ENCODE data around the gene CCL4.

Gene CCL4

DNA sequence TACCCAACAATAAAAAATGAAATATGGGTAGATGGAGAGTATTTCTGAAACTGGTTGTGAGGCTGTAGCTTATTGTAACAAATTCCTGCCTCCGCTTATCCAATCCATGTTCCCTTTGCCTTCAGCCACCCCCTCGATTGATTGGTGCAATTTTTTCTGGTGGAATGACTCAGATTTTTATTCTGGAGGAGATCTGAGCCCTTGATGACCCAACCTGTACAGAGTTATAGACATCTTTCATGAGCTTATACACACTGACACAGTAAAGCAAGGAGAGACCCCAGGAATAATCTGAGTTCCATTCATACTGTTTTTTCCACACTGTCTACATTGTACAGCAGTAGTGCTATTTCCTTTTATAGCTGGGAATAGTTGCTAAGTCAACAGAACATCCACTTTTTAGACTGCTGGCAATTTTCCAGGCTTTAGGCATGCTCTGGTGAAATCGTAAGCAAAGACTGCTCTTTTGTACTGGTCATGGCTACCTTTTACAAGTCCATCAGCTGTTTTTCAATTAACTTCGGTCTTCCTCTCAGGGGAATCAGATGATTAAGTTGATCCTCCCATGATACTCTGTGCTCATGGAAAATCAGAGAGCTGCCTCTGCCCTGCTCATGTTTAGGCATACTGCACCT, 30.1 kb downstream of the CCL4 start:
- Histone ChIP-seq H3K4me3 (ENCODE audit: severe bottlenecking) (no peak overlapping the region), H3K27me3 (ENCODE audit: insufficient read depth, poor library complexity, severe bottlenecking) (peaks cover 15% of the 10 kb centered on the region), H3K9me3 (ENCODE audit: severe bottlenecking) (no peaks in the 10 kb centered on the region), H3K27ac (ENCODE audit: poor library complexity, severe bottlenecking) (no peak overlapping the region), H3K36me3 (ENCODE audit: low read depth) (no peaks in the 10 kb centered on the region), H3K4me1 (ENCODE audit: insufficient read depth, poor library complexity, severe bottlenecking) (no peaks in the 10 kb centered on the region)
- TF ChIP-seq, protein P1, sequence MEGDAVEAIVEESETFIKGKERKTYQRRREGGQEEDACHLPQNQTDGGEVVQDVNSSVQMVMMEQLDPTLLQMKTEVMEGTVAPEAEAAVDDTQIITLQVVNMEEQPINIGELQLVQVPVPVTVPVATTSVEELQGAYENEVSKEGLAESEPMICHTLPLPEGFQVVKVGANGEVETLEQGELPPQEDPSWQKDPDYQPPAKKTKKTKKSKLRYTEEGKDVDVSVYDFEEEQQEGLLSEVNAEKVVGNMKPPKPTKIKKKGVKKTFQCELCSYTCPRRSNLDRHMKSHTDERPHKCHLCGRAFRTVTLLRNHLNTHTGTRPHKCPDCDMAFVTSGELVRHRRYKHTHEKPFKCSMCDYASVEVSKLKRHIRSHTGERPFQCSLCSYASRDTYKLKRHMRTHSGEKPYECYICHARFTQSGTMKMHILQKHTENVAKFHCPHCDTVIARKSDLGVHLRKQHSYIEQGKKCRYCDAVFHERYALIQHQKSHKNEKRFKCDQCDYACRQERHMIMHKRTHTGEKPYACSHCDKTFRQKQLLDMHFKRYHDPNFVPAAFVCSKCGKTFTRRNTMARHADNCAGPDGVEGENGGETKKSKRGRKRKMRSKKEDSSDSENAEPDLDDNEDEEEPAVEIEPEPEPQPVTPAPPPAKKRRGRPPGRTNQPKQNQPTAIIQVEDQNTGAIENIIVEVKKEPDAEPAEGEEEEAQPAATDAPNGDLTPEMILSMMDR (IDR thresholded peaks at IDR 0.05; ENCODE audit: poor library complexity, severe bottlenecking) = no peak
- ATAC-seq (ENCODE audit: low read depth) = no peak
- DNase-seq (ENCODE audit: low spot score) = no peak

DNA sequence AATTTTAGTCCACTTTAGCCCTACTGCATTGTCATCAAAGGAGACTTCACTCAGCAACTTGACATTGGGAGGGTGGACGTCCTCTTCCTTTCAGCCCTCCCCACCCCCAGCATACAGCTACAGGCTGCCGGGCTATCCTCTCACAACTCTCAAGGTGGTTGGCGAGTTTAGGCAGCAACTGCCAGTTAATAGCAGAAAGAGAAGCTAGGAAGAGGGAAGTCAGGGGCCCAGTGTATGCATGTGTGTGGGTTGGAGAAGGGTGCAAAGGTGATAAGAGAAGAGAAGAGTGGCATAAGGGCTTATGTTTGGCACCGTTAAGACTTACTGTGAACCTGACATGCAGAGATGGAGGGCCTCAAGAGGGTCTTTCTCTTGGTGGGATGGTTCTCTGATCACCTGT, 31.8 kb downstream of the CCL4 start:
- H3K27ac ChIP-seq (ENCODE audit: poor library complexity, severe bottlenecking) = no peak overlapping the region
- H3K9me3 ChIP-seq (ENCODE audit: severe bottlenecking) = no peaks in the 10 kb centered on the region
- no peaks in the 10 kb centered on the region for H3K36me3 ChIP-seq (ENCODE audit: low read depth)
- peaks cover 9% of the 10 kb centered on the region for H3K27me3 ChIP-seq (ENCODE audit: insufficient read depth, poor library complexity, severe bottlenecking)
- TF ChIP-seq, protein P1 (IDR thresholded peaks at IDR 0.05; ENCODE audit: poor library complexity, severe bottlenecking) = no peak
- ATAC-seq (ENCODE audit: low read depth) (no peak), DNase-seq (ENCODE audit: low spot score) (no peak)
- no peak overlapping the region for H3K4me3 ChIP-seq (ENCODE audit: severe bottlenecking)
- H3K4me1 ChIP-seq (ENCODE audit: insufficient read depth, poor library complexity, severe bottlenecking) = no peaks in the 10 kb centered on the region

DNA sequence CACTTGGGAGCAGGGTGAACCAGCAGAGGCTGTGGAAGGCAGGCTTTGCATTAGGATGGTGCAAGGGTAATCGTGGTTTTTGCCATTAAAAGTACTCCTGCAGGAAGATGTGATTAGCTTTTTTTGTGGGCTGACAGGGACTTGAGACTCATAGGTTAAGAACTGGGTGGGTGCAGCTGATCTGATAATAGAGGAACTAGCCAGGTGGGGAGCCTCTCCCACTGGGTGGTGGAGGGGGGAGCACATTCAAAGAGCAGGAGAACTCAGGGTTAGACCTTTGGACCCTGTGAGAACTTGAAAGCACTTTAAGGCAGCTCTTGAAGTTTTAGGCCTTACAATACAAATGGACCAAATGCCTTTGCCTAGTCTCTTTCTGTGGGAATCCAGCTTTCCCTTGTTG, 32.4 kb downstream of the CCL4 start:
- H3K27me3 ChIP-seq (ENCODE audit: insufficient read depth, poor library complexity, severe bottlenecking) = peaks cover 9% of the 10 kb centered on the region
- ATAC-seq (ENCODE audit: low read depth) (no peak), DNase-seq (ENCODE audit: low spot score) (no peak)
- H3K9me3 ChIP-seq (ENCODE audit: severe bottlenecking) = no peaks in the 10 kb centered on the region
- no peak overlapping the region for H3K27ac ChIP-seq (ENCODE audit: poor library complexity, severe bottlenecking)
- H3K4me3 ChIP-seq (ENCODE audit: severe bottlenecking) = no peak overlapping the region
- TF ChIP-seq, protein P1 (IDR thresholded peaks at IDR 0.05; ENCODE audit: poor library complexity, severe bottlenecking) = no peak
- no peaks in the 10 kb centered on the region for H3K36me3 ChIP-seq (ENCODE audit: low read depth)
- no peaks in the 10 kb centered on the region for H3K4me1 ChIP-seq (ENCODE audit: insufficient read depth, poor library complexity, severe bottlenecking)

DNA sequence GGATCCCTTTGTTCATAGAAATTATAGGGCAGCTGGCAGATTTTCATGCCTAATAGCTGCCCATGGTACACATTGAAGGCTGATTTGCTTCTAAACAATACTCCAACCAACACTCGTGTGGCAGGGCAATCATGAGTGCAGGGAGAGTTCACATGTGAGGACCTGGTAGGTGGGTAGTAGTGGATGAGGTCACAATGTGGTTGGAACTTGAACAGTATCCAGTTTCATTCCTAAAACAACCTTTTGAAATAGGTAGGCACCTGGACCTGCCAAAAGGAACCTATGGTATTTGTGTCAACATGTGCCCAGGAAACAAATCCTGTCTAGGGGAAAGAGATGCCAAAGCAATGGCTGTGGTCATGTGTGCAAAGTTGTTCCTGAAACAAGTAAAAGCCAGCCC, 32.8 kb downstream of the CCL4 start:
- ATAC-seq (ENCODE audit: low read depth) (no peak), DNase-seq (ENCODE audit: low spot score) (no peak)
- Histone ChIP-seq H3K9me3 (ENCODE audit: severe bottlenecking) (no peaks in the 10 kb centered on the region), H3K36me3 (ENCODE audit: low read depth) (no peaks in the 10 kb centered on the region), H3K4me1 (ENCODE audit: insufficient read depth, poor library complexity, severe bottlenecking) (no peaks in the 10 kb centered on the region), H3K4me3 (ENCODE audit: severe bottlenecking) (no peak overlapping the region), H3K27me3 (ENCODE audit: insufficient read depth, poor library complexity, severe bottlenecking) (peaks cover 9% of the 10 kb centered on the region), H3K27ac (ENCODE audit: poor library complexity, severe bottlenecking) (no peak overlapping the region)
- TF ChIP-seq, protein P1 (IDR thresholded peaks at IDR 0.05; ENCODE audit: poor library complexity, severe bottlenecking) = no peak

DNA sequence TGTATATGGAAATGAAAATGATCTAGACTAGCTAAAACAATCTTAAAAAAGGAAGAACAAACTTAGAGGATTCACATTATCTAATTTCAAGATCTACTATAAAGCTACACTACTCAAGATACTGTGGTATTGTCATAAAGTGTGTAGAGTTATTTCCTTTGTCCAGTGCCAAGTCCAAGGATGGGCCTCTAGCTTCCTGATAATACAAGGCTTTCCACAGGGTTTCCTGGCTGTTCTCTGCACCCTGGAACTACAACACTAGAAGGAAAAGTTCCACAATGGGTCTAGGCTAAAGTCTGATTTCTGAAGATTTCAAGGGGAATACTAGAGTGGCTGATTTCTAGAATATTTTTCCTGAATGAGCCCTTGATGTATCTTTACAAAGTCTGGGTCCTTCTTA, 38.6 kb downstream of the CCL4 start:
- no peak for DNase-seq (ENCODE audit: low spot score)
- no peaks in the 10 kb centered on the region for H3K4me1 ChIP-seq (ENCODE audit: insufficient read depth, poor library complexity, severe bottlenecking)
- H3K27me3 ChIP-seq (ENCODE audit: insufficient read depth, poor library complexity, severe bottlenecking) = peaks cover 14% of the 10 kb centered on the region
- no peak overlapping the region for H3K4me3 ChIP-seq (ENCODE audit: severe bottlenecking)
- no peaks in the 10 kb centered on the region for H3K36me3 ChIP-seq (ENCODE audit: low read depth)
- ATAC-seq (ENCODE audit: low read depth) = no peak
- no peak overlapping the region for H3K27ac ChIP-seq (ENCODE audit: poor library complexity, severe bottlenecking)
- H3K9me3 ChIP-seq (ENCODE audit: severe bottlenecking) = no peaks in the 10 kb centered on the region
- TF ChIP-seq, protein P1 (IDR thresholded peaks at IDR 0.05; ENCODE audit: poor library complexity, severe bottlenecking) = no peak

Data from RWPE2 (cell line).